ENCODE results near the gene EMC6.

EMC6 gene

DNA sequence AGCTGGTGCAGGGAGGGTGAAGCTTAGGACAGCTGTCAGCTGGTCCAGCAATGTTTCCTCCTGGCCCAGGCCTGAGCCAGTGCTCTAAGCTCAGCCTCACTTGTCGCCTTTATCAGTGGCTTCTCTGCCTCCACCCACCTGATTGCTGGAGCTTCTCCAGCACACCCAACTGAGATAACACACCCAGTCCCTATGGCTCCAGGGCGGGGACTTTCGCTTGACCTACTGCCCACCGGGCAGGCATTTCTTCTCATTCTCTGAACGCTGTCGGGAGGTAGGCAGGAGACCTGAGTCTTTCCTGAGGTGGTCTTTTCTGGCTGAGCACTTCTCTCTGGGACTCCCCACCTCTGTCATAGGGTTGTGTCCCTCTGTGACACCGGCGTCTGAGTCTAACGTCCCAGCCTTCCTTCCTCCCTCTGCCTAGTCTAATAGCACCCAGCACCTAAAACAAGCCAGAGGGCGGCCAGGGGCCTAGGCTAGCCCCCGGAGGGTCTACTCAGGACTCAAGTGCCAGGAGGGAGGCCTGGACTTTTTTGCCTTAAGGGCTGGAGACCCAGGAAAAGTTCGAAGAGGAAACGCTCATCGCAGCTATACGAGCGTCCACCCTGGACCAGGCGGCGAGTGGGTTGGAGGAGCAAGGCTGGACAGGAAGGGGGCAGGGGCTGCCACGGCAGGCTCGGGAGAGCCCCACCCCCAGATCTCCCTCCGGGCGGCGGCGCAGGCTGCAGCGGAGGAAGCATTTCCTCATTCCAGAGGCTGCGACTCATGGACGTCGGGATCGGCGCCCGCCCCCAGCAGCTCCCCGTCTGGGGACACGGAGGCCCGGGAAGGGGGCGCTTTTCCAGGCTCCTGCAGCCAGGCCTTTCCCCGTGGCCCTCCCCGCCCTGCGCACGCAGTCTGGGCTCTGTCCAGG lies 990 bp upstream of the EMC6 start:
- Histone ChIP-seq H3K36me3 (ENCODE audit: control insufficient read depth, low read length) (peaks cover 32% of the 10 kb centered on the region), H3K9me2 (replicated peaks; ENCODE audit: control insufficient read depth, low read length) (no peaks in the 10 kb centered on the region), H3F3A (ENCODE audit: control insufficient read depth, insufficient read depth) (peaks cover 15% of the 10 kb centered on the region), H3K27ac (ENCODE audit: low read depth, low read length) (no peak overlapping the region), H3K27me3 (ENCODE audit: control insufficient read depth, low read length) (no peaks in the 10 kb centered on the region), H3K9me3 (ENCODE audit: control insufficient read depth, insufficient read depth, low read length) (no peaks in the 10 kb centered on the region), H3K4me3 (ENCODE audit: low read length) (peak overlapping the region; percentile 94), H3K4me1 (ENCODE audit: control insufficient read depth, low read length) (peaks cover 19% of the 10 kb centered on the region), H3K79me2 (ENCODE audit: control insufficient read depth, low read length) (peaks cover 45% of the 10 kb centered on the region), H4K20me1 (ENCODE audit: control insufficient read depth, insufficient read depth, low read depth, low read length) (peaks cover 4% of the 10 kb centered on the region; the same call in 1 of the 2 replicates), H3K4me2 (ENCODE audit: low read length) (peak overlapping the region; percentile 78)
- TF ChIP-seq CTCF (IDR thresholded peaks at IDR 0.05; ENCODE audit: low read depth, low read length, poor library complexity, severe bottlenecking) (peak; percentile 23), EZH2phosphoT487 (IDR thresholded peaks at IDR 0.05; ENCODE audit: borderline replicate concordance, low read length) (no peak)

DNA sequence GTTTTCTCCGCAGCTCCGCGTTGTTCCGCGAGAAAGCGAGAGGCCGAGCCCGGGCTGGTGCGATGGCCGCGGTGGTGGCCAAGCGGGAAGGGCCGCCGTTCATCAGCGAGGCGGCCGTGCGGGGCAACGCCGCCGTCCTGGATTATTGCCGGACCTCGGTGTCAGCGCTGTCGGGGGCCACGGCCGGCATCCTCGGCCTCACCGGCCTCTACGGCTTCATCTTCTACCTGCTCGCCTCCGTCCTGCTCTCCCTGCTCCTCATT lies 404 bp downstream of the EMC6 start:
- peak overlapping the region; percentile 94 for H3K4me3 ChIP-seq (ENCODE audit: low read length)
- H3F3A ChIP-seq (ENCODE audit: control insufficient read depth, insufficient read depth): peaks cover 16% of the 10 kb centered on the region
- no peak for TF ChIP-seq CTCF (IDR thresholded peaks at IDR 0.05; ENCODE audit: low read depth, low read length, poor library complexity, severe bottlenecking)
- no peak for TF ChIP-seq EZH2phosphoT487 (IDR thresholded peaks at IDR 0.05; ENCODE audit: borderline replicate concordance, low read length)
- H3K4me1 ChIP-seq (ENCODE audit: control insufficient read depth, low read length): peaks cover 19% of the 10 kb centered on the region
- H3K9me2 ChIP-seq (replicated peaks; ENCODE audit: control insufficient read depth, low read length): no peaks in the 10 kb centered on the region
- peaks cover 45% of the 10 kb centered on the region for H3K79me2 ChIP-seq (ENCODE audit: control insufficient read depth, low read length)
- H3K9me3 ChIP-seq (ENCODE audit: control insufficient read depth, insufficient read depth, low read length): no peaks in the 10 kb centered on the region
- H4K20me1 ChIP-seq (ENCODE audit: control insufficient read depth, insufficient read depth, low read depth, low read length): peaks cover 4% of the 10 kb centered on the region; the same call in 1 of the 2 replicates
- H3K27me3 ChIP-seq (ENCODE audit: control insufficient read depth, low read length): no peaks in the 10 kb centered on the region
- H3K27ac ChIP-seq (ENCODE audit: low read depth, low read length): peak overlapping the region; percentile 33
- H3K36me3 ChIP-seq (ENCODE audit: control insufficient read depth, low read length): peaks cover 37% of the 10 kb centered on the region
- peak overlapping the region; percentile 84 for H3K4me2 ChIP-seq (ENCODE audit: low read length)

DNA sequence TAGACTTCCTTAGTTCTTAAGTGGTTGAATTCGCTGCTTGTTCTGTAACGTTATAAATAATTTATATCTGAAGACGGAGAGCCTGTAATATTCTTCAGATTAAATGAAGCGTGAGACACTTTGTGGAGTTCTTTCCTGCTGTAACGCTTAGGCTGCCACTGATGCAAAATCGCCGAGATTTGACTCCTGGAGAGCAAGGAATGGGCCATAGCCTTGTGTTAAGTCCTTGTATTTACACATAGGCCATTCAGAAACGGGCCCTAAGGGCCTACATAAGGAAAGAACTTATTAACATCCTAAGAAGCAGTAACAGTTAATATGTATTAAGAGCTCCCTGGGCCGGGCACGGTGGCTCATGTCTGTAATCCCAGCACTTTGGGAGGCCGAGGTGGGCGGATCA lies 936 bp downstream of the EMC6 start:
- no peaks in the 10 kb centered on the region for H3K9me2 ChIP-seq (replicated peaks; ENCODE audit: control insufficient read depth, low read length)

More for the DNA sequence above, 936 bp downstream of the EMC6 start:
- peaks cover 45% of the 10 kb centered on the region for H3K79me2 ChIP-seq (ENCODE audit: control insufficient read depth, low read length)
- H3K9me3 ChIP-seq (ENCODE audit: control insufficient read depth, insufficient read depth, low read length): no peaks in the 10 kb centered on the region
- no peak for TF ChIP-seq EZH2phosphoT487 (IDR thresholded peaks at IDR 0.05; ENCODE audit: borderline replicate concordance, low read length)
- no peak for TF ChIP-seq CTCF (IDR thresholded peaks at IDR 0.05; ENCODE audit: low read depth, low read length, poor library complexity, severe bottlenecking)
- peaks cover 16% of the 10 kb centered on the region for H3F3A ChIP-seq (ENCODE audit: control insufficient read depth, insufficient read depth)
- H3K4me2 ChIP-seq (ENCODE audit: low read length): peak overlapping the region; percentile 84
- peaks cover 4% of the 10 kb centered on the region; the same call in 1 of the 2 replicates for H4K20me1 ChIP-seq (ENCODE audit: control insufficient read depth, insufficient read depth, low read depth, low read length)
- no peaks in the 10 kb centered on the region for H3K27me3 ChIP-seq (ENCODE audit: control insufficient read depth, low read length)
- peak overlapping the region; percentile 94 for H3K4me3 ChIP-seq (ENCODE audit: low read length)
- peaks cover 37% of the 10 kb centered on the region for H3K36me3 ChIP-seq (ENCODE audit: control insufficient read depth, low read length)
- peak overlapping the region; percentile 33; the same call in 1 of the 2 replicates for H3K27ac ChIP-seq (ENCODE audit: low read depth, low read length)
- peaks cover 19% of the 10 kb centered on the region for H3K4me1 ChIP-seq (ENCODE audit: control insufficient read depth, low read length)

All from DOHH2 (cell line).